HEK293 (cell line): Measurements from ENCODE around the gene XKR7.

Experiments used
- CTCF ChIA-PET: fragments of 350-600 bp; formaldehyde crosslinking; extraction: SDS; loops from one replicate; lab custom pipeline; 2021; ENCODE audit warnings: antibody characterized with exemption; lab: Yijun Ruan, JAX
- POLR2A ChIA-PET: fragments of 300-600 bp; formaldehyde crosslinking; extraction: SDS; loops from one replicate; lab custom pipeline; 2020; ENCODE audit warnings: antibody characterized with exemption, inconsistent platforms; lab: Yijun Ruan, JAX
- H3K27ac ChIP-seq: fragments of 200-500 bp; sonication (Bioruptor generic); 2 replicates; pipeline ENCODE4 v1.5.1; 2014; ENCODE audit warnings: low read depth, low read length, control low read depth, inconsistent platforms; ENCODE audit errors: extremely low read depth
- H3K36me3 ChIP-seq, 2 experiments: fragments of 200-500 bp in 1 of 2; sonication (Bioruptor generic) in 1 of 2; 1 replicate in 1 of 2; 2 replicates in 1 of 2; pipeline ENCODE4 v1.5.1; 2014 to 2017; ENCODE audit warnings: inconsistent platforms in 2 of 2, low read length in 2 of 2; ENCODE audit not compliant: control insufficient read depth in 2 of 2, insufficient read depth in 1 of 2
- H3K4me1 ChIP-seq: fragments of 200-500 bp; sonication (Bioruptor generic); 2 replicates; pipeline ENCODE4 v1.5.1; 2014; ENCODE audit warnings: mild to moderate bottlenecking, low read length, inconsistent platforms; ENCODE audit not compliant: control insufficient read depth, insufficient read depth
- H3K4me3 ChIP-seq: 2 replicates; pipeline ENCODE4 v1.5.1; 2011; ENCODE audit warnings: low read depth, mild to moderate bottlenecking, control low read depth, low read length, moderate library complexity
- H3K9me3 ChIP-seq: fragments of 200-500 bp; sonication (Bioruptor generic); 2 replicates; pipeline ENCODE4 v1.5.1; 2014; ENCODE audit warnings: low read depth, low read length, inconsistent platforms; ENCODE audit not compliant: control insufficient read depth, insufficient read depth
- ATF2 ChIP-seq: fragments of 450-650 bp; formaldehyde crosslinking; IDR thresholded peaks from 2 replicates; pipeline ENCODE4 v1.5.1; 2016; ENCODE audit warnings: missing biosample characterization, missing genetic modification characterization, low read depth
- EGR2 ChIP-seq: fragments of 450-650 bp; formaldehyde crosslinking; IDR thresholded peaks from 2 replicates; pipeline ENCODE4 v1.5.1; 2016; ENCODE audit warnings: low read depth, missing biosample characterization, missing genetic modification characterization
- HOXD13 ChIP-seq: sonication (generic); formaldehyde crosslinking; IDR thresholded peaks from 2 replicates; pipeline ENCODE4 v1.8.0; 2022; ENCODE audit warnings: missing genetic modification reagents, borderline replicate concordance
- KLF1 ChIP-seq: fragments of 450-650 bp; formaldehyde crosslinking; IDR thresholded peaks from 2 replicates; pipeline ENCODE4 v1.5.1; 2016; ENCODE audit warnings: missing biosample characterization, missing genetic modification characterization
- KLF7 ChIP-seq: fragments of 450-650 bp; formaldehyde crosslinking; IDR thresholded peaks from 2 replicates; pipeline ENCODE4 v1.5.1; 2016; ENCODE audit warnings: missing biosample characterization, missing genetic modification characterization, borderline replicate concordance
- PBX3 ChIP-seq: sonication (generic); formaldehyde crosslinking; IDR thresholded peaks from 2 replicates; pipeline ENCODE4 v1.8.1; 2022; ENCODE audit warnings: mild to moderate bottlenecking, moderate library complexity, missing genetic modification reagents
- ZBTB1 ChIP-seq: fragments of 450-650 bp; formaldehyde crosslinking; IDR thresholded peaks from 2 replicates; pipeline ENCODE4 v1.5.1; 2016; ENCODE audit warnings: missing biosample characterization, missing genetic modification characterization
- ZBTB17 ChIP-seq: fragments of 450-650 bp; formaldehyde crosslinking; IDR thresholded peaks from 2 replicates; pipeline ENCODE4 v1.5.1; 2016; ENCODE audit warnings: missing biosample characterization, missing genetic modification characterization
- ZBTB6 ChIP-seq: fragments of 450-650 bp; formaldehyde crosslinking; IDR thresholded peaks from 2 replicates; pipeline ENCODE4 v1.5.1; 2017; ENCODE audit warnings: missing biosample characterization, missing genetic modification characterization
- ZBTB8A ChIP-seq: fragments of 450-650 bp; formaldehyde crosslinking; IDR thresholded peaks from 2 replicates; pipeline ENCODE4 v1.5.1; 2016; ENCODE audit warnings: missing biosample characterization, missing genetic modification characterization
- ZNF146 ChIP-seq: fragments of 450-650 bp; formaldehyde crosslinking; IDR thresholded peaks from 2 replicates; pipeline ENCODE4 v1.5.1; 2016; ENCODE audit warnings: missing biosample characterization, missing genetic modification characterization
- ZNF148 ChIP-seq: fragments of 450-650 bp; formaldehyde crosslinking; IDR thresholded peaks from 2 replicates; pipeline ENCODE4 v1.5.0; 2017; ENCODE audit warnings: missing biosample characterization, missing genetic modification characterization, borderline replicate concordance
- ZNF266 ChIP-seq: fragments of 450-650 bp; formaldehyde crosslinking; IDR thresholded peaks from 2 replicates; pipeline ENCODE4 v1.5.1; 2016; ENCODE audit warnings: missing biosample characterization, missing genetic modification characterization, low read depth
- ZNF48 ChIP-seq: fragments of 450-650 bp; formaldehyde crosslinking; IDR thresholded peaks from 2 replicates; pipeline ENCODE4 v1.5.1; 2016; ENCODE audit warnings: missing biosample characterization, missing genetic modification characterization
- ZNF548 ChIP-seq: fragments of 450-650 bp; formaldehyde crosslinking; IDR thresholded peaks from 2 replicates; pipeline ENCODE4 v1.5.1; 2016; ENCODE audit warnings: missing biosample characterization, missing genetic modification characterization
- ZNF555 ChIP-seq: fragments of 450-650 bp; formaldehyde crosslinking; conservative IDR thresholded peaks from 2 replicates; pipeline ENCODE4 v1.5.1; 2017; ENCODE audit warnings: missing biosample characterization, mild to moderate bottlenecking, missing genetic modification characterization, inconsistent platforms
- ZNF571 ChIP-seq: fragments of 450-650 bp; formaldehyde crosslinking; IDR thresholded peaks from 2 replicates; pipeline ENCODE4 v1.5.0; 2017; ENCODE audit warnings: missing biosample characterization, missing genetic modification characterization
- ZNF76 ChIP-seq: fragments of 450-650 bp; formaldehyde crosslinking; IDR thresholded peaks from 2 replicates; pipeline ENCODE4; 2016; ENCODE audit warnings: low read depth, missing biosample characterization, missing genetic modification characterization, borderline replicate concordance
- ZNF777 ChIP-seq: fragments of 450-650 bp; formaldehyde crosslinking; IDR thresholded peaks from 2 replicates; pipeline ENCODE4 v1.5.1; 2017; ENCODE audit warnings: missing biosample characterization, missing genetic modification characterization, borderline replicate concordance
- ZSCAN5A ChIP-seq: fragments of 450-650 bp; formaldehyde crosslinking; IDR thresholded peaks from 2 replicates; pipeline ENCODE4 v1.5.1; 2016; ENCODE audit warnings: missing biosample characterization, missing genetic modification characterization

Gene XKR7

GRCh38 chr20:32004963-32005362 lies 37.0 kb downstream of the XKR7 start:
- Histone ChIP-seq H3K4me3 (no peak overlapping the region), H3K9me3 (no peaks in the 10 kb centered on the region), H3K4me1 (peaks cover 8% of the 10 kb centered on the region), H3K27ac (no peak overlapping the region), H3K36me3 (no peaks in the 10 kb centered on the region)
- TF ChIP-seq KLF7 (tag by site-specific recombination): no peak
- TF ChIP-seq ZNF555 (tag by site-specific recombination): no peak
- peak; percentile 15; the same call in 1 of the 2 replicates for TF ChIP-seq ZNF76
- TF ChIP-seq KLF1 (tag by site-specific recombination): no peak
- TF ChIP-seq EGR2 (tag by site-specific recombination): no peak
- TF ChIP-seq ZNF571 (tag by site-specific recombination): no peak
- no peak for TF ChIP-seq ZNF548 (tag by site-specific recombination)
- TF ChIP-seq PBX3 (CRISPR knock-in tag): no peak
- no peak for TF ChIP-seq ZBTB6 (tag by site-specific recombination)
- no peak for TF ChIP-seq ZNF777 (tag by site-specific recombination)
- TF ChIP-seq ZBTB17 (tag by site-specific recombination): peak; percentile 83
- TF ChIP-seq ZNF48 (tag by site-specific recombination): no peak
- no peak for TF ChIP-seq ZSCAN5A (tag by site-specific recombination)
- ChIA-PET POLR2A (no interaction called here), CTCF (interaction anchor here (0.7 to 0.9 kb wide), 2 partner anchors 13 to 14 kb away, joined by 3 read pairs; no protein-coding TSS in a partner anchor)

- Histone ChIP-seq H3K4me3 (no peak overlapping the region), H3K36me3 (no peaks in the 10 kb centered on the region), H3K4me1 (peaks cover 8% of the 10 kb centered on the region), H3K27ac (no peak overlapping the region), H3K9me3 (no peaks in the 10 kb centered on the region)
- CTCF ChIA-PET: interaction anchor here (0.9 to 1.0 kb wide), 2 partner anchors 15 to 49 kb away, joined by 3 read pairs; no protein-coding TSS in a partner anchor
- POLR2A ChIA-PET: no interaction called here
- TF ChIP-seq ATF2 (tag by site-specific recombination) (no peak), ZNF266 (tag by site-specific recombination) (no peak), ZNF148 (tag by site-specific recombination) (no peak), ZBTB1 (tag by site-specific recombination) (no peak), HOXD13 (no peak), ZBTB8A (tag by site-specific recombination) (no peak), ZNF146 (tag by site-specific recombination) (no peak)
Measured at GRCh38 chr20:32006053-32006452, 38.1 kb downstream of the XKR7 start.
